Measurements from ENCODE around the gene PRCC.

PRCC gene, protein sequence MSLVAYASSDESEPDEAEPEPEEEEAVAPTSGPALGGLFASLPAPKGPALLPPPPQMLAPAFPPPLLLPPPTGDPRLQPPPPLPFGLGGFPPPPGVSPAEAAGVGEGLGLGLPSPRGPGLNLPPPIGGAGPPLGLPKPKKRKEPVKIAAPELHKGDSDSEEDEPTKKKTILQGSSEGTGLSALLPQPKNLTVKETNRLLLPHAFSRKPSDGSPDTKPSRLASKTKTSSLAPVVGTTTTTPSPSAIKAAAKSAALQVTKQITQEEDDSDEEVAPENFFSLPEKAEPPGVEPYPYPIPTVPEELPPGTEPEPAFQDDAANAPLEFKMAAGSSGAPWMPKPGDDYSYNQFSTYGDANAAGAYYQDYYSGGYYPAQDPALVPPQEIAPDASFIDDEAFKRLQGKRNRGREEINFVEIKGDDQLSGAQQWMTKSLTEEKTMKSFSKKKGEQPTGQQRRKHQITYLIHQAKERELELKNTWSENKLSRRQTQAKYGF

GRCh38 chr1:156767101-156767878, at the start of gene PRCC:
PRCC (plus strand) TSS chr1:156767535; CDS start chr1:156767772, 237 bp downstream.
- DNase-seq (ENCODE audit: low read depth in 3 of 3), result peak; percentile 90 to 96 (median 96)

GRCh38 chr1:156721131-156721530, 46.2 kb upstream of the PRCC start:
- DNase-seq (ENCODE audit: low read depth in 3 of 3), result no peak

DNA sequence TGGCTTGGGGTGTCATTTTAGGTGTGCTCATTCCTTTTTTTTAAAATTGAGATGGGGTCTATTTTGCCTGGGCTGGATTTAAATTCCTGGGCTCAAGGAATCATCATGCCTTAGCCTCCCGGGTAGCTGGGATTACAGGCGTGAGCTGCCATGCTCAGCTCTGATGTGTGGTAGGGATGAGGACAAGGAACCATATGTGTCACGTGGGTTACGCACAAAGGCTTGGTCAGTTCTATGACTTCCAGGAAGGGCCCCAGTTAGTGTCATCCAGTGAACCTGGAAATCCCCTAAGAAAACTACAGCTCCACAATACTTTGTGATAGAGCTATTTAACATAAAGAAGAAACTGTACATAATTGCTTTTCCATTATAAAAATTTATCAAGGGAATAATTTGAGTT, 45.8 kb upstream of the PRCC start:
- DNase-seq (ENCODE audit: low read depth in 3 of 3), result no peak

DNA sequence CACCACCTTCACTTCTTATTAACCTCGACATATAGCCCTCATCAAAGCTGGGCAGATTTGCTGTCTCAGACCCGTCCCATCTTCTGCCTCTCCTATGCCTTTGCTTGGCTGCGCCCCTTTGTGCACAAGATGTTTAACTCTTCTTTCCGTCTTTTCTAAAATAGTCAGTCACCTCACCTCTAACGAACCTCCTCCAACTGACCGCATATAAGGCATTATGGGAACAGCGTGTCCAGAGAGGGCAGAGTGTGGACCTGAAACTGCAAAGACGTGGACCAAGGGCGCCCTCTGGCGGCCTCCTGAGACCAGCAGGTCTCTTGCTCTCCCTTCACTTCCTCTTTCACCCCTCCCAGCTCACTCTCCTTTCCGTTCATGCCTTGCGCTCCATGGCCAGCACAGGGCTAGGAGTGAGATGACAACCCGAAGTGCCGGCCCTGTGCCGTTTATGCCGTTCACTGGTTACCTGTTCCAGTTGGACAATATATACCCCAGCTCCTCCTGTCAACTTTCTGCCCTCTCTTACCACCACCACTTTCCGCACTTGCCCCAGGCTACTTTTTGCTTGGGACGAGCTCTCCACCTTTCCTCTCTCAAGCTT, 41.6 kb upstream of the PRCC start:
- DNase-seq (ENCODE audit: low read depth in 3 of 3), result peak; percentile 51 to 77 (median 58)

- DNase-seq (ENCODE audit: low read depth in 3 of 3), result peak in 1 of 3 experiments; percentile 32
These were observed 40.6 kb upstream of the PRCC start for GRCh38 chr1:156726549-156727226.

- DNase-seq (ENCODE audit: low read depth in 3 of 3), result no peak
These were observed 39.8 kb upstream of the PRCC start for GRCh38 chr1:156727492-156727891.

- peak; percentile 62 to 83 (median 70) for DNase-seq (ENCODE audit: low read depth in 3 of 3)
These were observed 39.3 kb upstream of the PRCC start, which contains the start of gene METTL25B for GRCh38 chr1:156727926-156728598. METTL25B (plus strand) TSS chr1:156728469; CDS start chr1:156729105, 636 bp downstream.

DNA sequence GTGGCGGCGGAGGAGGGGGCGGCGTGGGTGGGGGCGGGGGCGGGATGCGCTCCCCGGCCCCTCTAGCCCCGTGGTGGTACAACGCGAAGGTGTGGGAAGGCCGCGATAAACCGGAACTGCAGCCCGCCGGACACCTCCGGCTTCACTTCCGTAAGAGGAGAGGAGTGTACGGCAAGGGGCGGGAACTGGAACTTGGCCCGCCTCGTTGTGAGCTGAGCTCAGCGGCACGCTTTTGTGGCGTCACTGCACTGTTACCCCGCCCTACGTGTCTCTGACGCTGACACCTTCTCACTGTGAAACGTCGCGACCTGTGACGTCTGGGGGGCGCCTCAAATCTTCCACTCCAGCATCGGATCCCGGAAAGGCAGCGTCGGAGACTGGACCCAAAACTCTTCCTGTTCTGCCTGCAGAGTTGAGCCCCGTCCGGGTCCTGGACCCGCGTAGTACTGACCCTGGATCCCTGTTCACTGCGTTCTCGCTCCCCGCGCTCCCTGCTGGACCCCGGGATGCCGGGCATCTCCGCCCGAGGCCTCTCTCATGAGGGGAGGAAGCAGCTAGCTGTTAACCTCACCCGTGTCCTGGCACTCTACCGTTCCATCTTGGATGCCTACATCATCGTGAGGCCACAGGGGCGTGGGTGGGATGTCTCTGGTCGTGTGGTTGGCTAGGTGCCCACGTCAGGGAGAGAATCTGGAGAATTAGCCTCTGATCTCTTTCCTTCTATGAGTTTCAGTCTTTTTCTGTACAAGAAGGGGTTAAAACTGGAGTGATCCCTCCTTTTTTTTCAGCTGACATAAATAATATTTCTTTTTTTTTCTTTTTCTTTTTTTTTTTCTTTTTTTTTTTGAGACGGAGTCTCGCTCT, 38.5 kb upstream of the PRCC start, which contains the start of gene ISG20L2:
Gene ISG20L2 (minus strand): TSS at position 168 of the 864 bp plus-strand sequence. CDS start 1,114 bp downstream, outside the sequence.
- DNase-seq (ENCODE audit: low read depth in 3 of 3), result peak; percentile 87 to 97 (median 93)

- DNase-seq (ENCODE audit: low read depth in 3 of 3), result no peak
These were observed 33.2 kb upstream of the PRCC start for GRCh38 chr1:156733989-156734584.

- DNase-seq (ENCODE audit: low read depth in 3 of 3), result no peak
These were observed 28.9 kb upstream of the PRCC start for GRCh38 chr1:156738407-156738806.

GRCh38 chr1:156738916-156739315, 28.4 kb upstream of the PRCC start:
- no peak for DNase-seq (ENCODE audit: low read depth in 3 of 3)

GRCh38 chr1:156740237-156740740, 27.0 kb upstream of the PRCC start:
- DNase-seq (ENCODE audit: low read depth in 3 of 3), result no peak

GRCh38 chr1:156740741-156741480, 26.4 kb upstream of the PRCC start, which contains the start of gene MRPL24:
MRPL24 (minus strand) TSS chr1:156741088; CDS start chr1:156738704, 2,384 bp downstream.
- peak; percentile 92 to 97 (median 96) for DNase-seq (ENCODE audit: low read depth in 3 of 3)

DNA sequence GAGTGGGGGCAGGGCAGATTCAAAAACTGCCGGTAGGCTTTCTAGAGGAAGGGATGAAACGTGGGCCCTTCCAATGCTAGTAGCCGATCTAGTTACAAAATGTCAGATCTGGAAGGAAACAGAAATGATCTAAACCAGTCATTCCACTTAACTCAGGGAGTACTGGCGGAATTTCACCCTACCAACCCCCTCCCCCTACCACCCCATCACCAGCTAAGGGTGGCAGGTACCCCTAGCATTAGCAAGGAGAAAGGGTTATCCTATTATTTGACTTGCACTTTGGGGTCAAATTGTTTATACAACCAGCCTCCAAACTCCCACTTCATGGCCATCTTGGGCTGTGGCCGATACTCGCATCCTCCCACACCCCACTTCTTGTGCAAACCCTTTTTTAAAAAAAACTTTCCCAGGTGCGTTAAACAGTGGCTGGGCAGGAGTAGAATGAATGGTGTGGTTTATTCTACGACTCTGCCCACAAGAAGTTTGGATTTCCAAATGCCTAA, 25.8 kb upstream of the PRCC start:
- DNase-seq (ENCODE audit: low read depth in 3 of 3), result no peak

DNA sequence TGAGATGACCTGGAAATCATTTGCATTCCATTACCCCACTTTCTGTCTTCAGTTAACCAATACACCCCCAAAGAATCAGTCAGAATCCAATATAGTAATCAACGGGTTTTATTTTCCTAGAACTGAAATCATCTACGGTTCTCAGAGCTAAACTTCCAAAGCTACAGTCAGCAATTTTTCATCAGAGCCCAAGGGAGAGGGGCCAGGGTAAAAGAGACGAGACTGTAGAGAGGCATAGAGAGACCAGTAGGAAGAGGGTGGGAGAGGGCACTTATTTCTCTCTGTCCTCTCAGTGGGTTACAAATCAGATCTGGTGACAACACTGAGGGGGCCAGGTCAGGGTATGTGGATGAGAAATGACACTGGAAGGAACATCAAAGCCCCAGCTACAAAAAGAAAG, 25.3 kb upstream of the PRCC start:
- DNase-seq (ENCODE audit: low read depth in 3 of 3), result no peak

DNA sequence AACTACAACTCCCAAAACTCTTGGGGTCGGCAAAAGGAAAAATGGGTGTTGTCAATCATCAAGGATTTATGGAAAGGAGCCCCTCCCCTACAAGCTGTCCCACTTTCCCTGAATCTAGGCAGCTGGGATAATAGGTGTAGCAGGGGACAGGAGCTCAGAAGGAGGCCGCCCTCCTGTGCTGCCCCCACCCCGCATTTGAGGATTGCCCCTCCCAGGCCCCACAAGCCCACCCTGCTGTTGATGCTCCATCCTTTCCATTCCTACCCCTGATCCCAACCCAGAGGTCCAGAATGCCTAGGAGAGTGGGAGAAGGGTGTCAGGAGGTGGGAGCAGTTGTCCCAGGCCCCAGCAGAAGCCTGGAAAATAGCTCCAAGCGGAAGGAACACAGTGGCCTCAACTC, 24.5 kb upstream of the PRCC start:
- DNase-seq (ENCODE audit: low read depth in 3 of 3), result no peak

GRCh38 chr1:156743367-156744302, 23.7 kb upstream of the PRCC start:
- DNase-seq (ENCODE audit: low read depth in 3 of 3), result no peak

Measured in stimulated activated CD4-positive, alpha-beta T cell treated with anti-CD3 and anti-CD28 coated beads, TNF-alpha, amount 100 ng/mL, for 24 hours (primary cell).